A673 (cell line): ENCODE results near the gene BRSK1. TPM values are rescaled to one million over a fixed set of nuclear protein-coding genes. Genes with fewer than 3 reads are reported as not detected.

Experiments
- BruUV-seq: library from RNA; stranded (reverse); fragments of 400-500 nt; replicated peaks from 2 replicates; lab custom pipeline; 2021; lab: Mats Ljungman, UMichigan
- CTCF ChIA-PET: fragments of 300-600 bp; sonication (Branson Sonifier 250); formaldehyde crosslinking; loops from one replicate; lab custom pipeline; 2022; ENCODE audit warnings: antibody characterized with exemption; lab: Charles Lee
- POLR2A ChIA-PET: fragments of 300-600 bp; sonication (Branson Sonifier 250); formaldehyde crosslinking; loops from one replicate; lab custom pipeline; 2022; ENCODE audit warnings: antibody characterized with exemption; ENCODE audit not compliant: low non-redundant PET; lab: Charles Lee
- DNase-seq: peaks from one replicate; pipeline ENCODE4 v3.0.0-alpha.2; 2015; ENCODE audit warnings: low spot score
- H3K27ac ChIP-seq: fragments of 200-600 bp; sonication (generic); 2 replicates; pipeline ENCODE4 v1.5.1; 2016; ENCODE audit warnings: mixed run types, low read depth, mild to moderate bottlenecking, mixed read lengths, antibody characterized with exemption, low read length; ENCODE audit not compliant: poor library complexity, severe bottlenecking
- H3K27me3 ChIP-seq: fragments of 200-600 bp; sonication (generic); replicated peaks from 2 replicates; pipeline ENCODE4 v1.6.1; 2017; ENCODE audit warnings: mixed run types, low read depth, mild to moderate bottlenecking, mixed read lengths, antibody characterized with exemption, low read length; ENCODE audit not compliant: insufficient read depth, poor library complexity
- H3K36me3 ChIP-seq: fragments of 200-600 bp; sonication (generic); 2 replicates; pipeline ENCODE4 v1.6.1; 2016; ENCODE audit warnings: mixed run types, mild to moderate bottlenecking, mixed read lengths, antibody characterized with exemption, low read length; ENCODE audit not compliant: insufficient read depth, poor library complexity, severe bottlenecking
- H3K4me1 ChIP-seq: fragments of 200-600 bp; sonication (generic); 2 replicates; pipeline ENCODE4 v1.6.1; 2017; ENCODE audit warnings: mixed run types, mild to moderate bottlenecking, mixed read lengths, antibody characterized with exemption, low read length; ENCODE audit not compliant: insufficient read depth, poor library complexity, severe bottlenecking
- H3K4me3 ChIP-seq: fragments of 200-600 bp; sonication (generic); 2 replicates; pipeline ENCODE4 v1.5.1; 2016; ENCODE audit warnings: low read depth, mixed run types, mild to moderate bottlenecking, mixed read lengths, low read length; ENCODE audit not compliant: poor library complexity, severe bottlenecking
- H3K9me3 ChIP-seq: fragments of 200-600 bp; sonication (generic); 2 replicates; pipeline ENCODE4 v1.6.1; 2016; ENCODE audit warnings: mixed run types, low read depth, mild to moderate bottlenecking, mixed read lengths, antibody characterized with exemption, low read length; ENCODE audit not compliant: poor library complexity, severe bottlenecking
- EZH2 ChIP-seq: fragments of 200-600 bp; sonication (generic); IDR thresholded peaks from 2 replicates; pipeline ENCODE4 v1.6.1; 2017; ENCODE audit warnings: borderline replicate concordance, low read depth, mild to moderate bottlenecking, mixed read lengths, antibody characterized with exemption, low read length; ENCODE audit not compliant: poor library complexity, severe bottlenecking
- intact Hi-C: fragments of 100-400 bp; cut with micrococcal nuclease; formaldehyde crosslinking; loops from one replicate; pipeline ENCODE4 v1.10.0; 2022; ENCODE audit not compliant: unreplicated experiment
- total RNA-seq: library from RNA; stranded (reverse); gene quantifications from 2 replicates; pipeline ENCODE4 v1.2.3, GENCODE V29; 2021
- TF ChIP-seq, protein P1 (sequence below): fragments of 300-800, 200-600 bp; sonication (generic); conservative IDR thresholded peaks from 2 replicates; pipeline ENCODE4 v1.5.1; 2017; ENCODE audit warnings: low read depth, mild to moderate bottlenecking, antibody characterized with exemption, low read length, moderate library complexity, mixed read lengths

The BRSK1 gene
- total RNA-seq, 1 experiment from 2014 or later = 30.5 TPM

DNA sequence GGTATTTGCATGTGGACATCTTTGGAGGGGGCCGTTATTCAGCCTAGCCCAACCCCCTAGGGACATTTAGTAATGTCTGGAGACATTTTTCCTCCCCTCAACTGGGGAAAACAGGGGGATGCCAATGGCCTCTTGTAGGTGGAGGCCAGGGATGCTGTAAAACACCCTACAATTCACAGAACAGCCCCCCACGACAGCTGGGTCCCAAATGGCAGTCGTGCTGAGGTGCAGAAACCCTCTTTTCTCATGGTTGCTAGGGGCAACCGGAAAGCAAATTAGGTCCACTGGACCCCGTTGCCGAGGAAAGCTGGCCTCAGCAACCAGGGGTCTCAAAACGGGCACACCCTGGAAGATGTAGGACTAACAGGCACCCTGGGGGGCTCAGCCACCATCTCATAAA is 26.7 kb downstream of the BRSK1 start:
- BruUV-seq = no TSS peak
- no peaks in the 10 kb centered on the region for H3K9me3 ChIP-seq
- TF ChIP-seq, protein P1, sequence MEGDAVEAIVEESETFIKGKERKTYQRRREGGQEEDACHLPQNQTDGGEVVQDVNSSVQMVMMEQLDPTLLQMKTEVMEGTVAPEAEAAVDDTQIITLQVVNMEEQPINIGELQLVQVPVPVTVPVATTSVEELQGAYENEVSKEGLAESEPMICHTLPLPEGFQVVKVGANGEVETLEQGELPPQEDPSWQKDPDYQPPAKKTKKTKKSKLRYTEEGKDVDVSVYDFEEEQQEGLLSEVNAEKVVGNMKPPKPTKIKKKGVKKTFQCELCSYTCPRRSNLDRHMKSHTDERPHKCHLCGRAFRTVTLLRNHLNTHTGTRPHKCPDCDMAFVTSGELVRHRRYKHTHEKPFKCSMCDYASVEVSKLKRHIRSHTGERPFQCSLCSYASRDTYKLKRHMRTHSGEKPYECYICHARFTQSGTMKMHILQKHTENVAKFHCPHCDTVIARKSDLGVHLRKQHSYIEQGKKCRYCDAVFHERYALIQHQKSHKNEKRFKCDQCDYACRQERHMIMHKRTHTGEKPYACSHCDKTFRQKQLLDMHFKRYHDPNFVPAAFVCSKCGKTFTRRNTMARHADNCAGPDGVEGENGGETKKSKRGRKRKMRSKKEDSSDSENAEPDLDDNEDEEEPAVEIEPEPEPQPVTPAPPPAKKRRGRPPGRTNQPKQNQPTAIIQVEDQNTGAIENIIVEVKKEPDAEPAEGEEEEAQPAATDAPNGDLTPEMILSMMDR = no peak
- no peak for TF ChIP-seq EZH2
- no peak overlapping the region for H3K27ac ChIP-seq
- no peaks in the 10 kb centered on the region for H3K27me3 ChIP-seq
- POLR2A ChIA-PET = no interaction called here
- H3K4me3 ChIP-seq = no peak overlapping the region
- H3K36me3 ChIP-seq = peaks cover 23% of the 10 kb centered on the region
- H3K4me1 ChIP-seq = no peaks in the 10 kb centered on the region
- intact Hi-C loops = no loop called here
- CTCF ChIA-PET = no interaction called here
- DNase-seq = no peak

DNA sequence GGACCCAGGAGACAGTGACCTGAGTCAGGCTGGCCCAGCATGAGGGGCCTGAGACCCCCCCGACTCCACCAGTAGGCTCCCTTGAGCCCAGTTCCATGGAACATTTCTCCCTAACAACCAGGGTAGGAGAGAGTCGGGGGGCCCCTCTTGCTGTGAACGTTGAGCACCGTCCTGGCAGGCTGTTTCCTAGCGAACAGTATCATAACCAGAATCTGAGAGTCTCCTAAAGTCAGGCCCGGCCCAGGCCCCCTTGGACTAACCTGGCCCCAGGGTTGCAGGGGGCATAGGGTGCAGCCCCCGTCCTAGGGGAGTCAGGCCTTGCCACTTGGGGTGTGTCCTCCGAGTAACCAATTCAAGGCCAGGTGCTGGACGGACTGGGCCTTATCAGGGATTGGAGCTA is 27.6 kb downstream of the BRSK1 start:
- DNase-seq = no peak
- no peaks in the 10 kb centered on the region for H3K9me3 ChIP-seq
- H3K27ac ChIP-seq = no peak overlapping the region
- ChIA-PET CTCF (no interaction called here), POLR2A (no interaction called here)
- H3K4me1 ChIP-seq = no peaks in the 10 kb centered on the region
- H3K36me3 ChIP-seq = peaks cover 14% of the 10 kb centered on the region
- no TSS peak for BruUV-seq
- TF ChIP-seq, protein P1 = no peak
- TF ChIP-seq EZH2 = no peak
- no peak overlapping the region for H3K4me3 ChIP-seq
- H3K27me3 ChIP-seq = no peaks in the 10 kb centered on the region
- intact Hi-C loops = no loop called here

DNA sequence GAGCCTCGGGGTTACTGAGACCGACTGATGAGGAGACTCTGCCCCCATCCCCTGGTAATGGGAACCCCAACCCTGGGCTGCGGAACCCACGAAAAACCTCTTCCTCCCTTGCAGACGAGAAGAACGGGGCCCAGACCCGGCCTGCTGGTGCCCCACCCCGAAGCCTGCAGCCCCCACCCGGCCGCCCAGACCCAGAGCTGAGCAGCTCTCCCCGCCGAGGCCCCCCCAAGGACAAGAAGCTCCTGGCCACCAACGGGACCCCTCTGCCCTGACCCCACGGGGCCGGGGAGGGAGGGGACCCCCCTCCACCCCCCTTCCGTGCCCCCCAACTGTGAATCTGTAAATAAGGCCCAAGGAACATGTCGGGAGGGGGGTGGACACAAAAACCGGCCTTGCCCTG is 28.0 kb downstream of the BRSK1 start:
- DNase-seq = no peak
- Histone ChIP-seq H3K27me3 (no peaks in the 10 kb centered on the region), H3K9me3 (no peaks in the 10 kb centered on the region), H3K4me1 (no peaks in the 10 kb centered on the region), H3K36me3 (peaks cover 10% of the 10 kb centered on the region), H3K27ac (no peak overlapping the region), H3K4me3 (no peak overlapping the region)
- intact Hi-C loops = no loop called here
- BruUV-seq = no TSS peak
- ChIA-PET CTCF (no interaction called here), POLR2A (no interaction called here)
- TF ChIP-seq, protein P1 = no peak
- no peak for TF ChIP-seq EZH2
